IMR-90 (cell line): ENCODE results near the gene DCLK1. TPM values are rescaled to one million over a fixed set of nuclear protein-coding genes. Genes with fewer than 3 reads are reported as not detected.

Experiments
- ATAC-seq: fragments of 200-7000 bp; cut with Tn5 transposase; 2 replicates; pipeline ENCODE4 v1.9.1; 2020; ENCODE audit warnings: low read depth, mild to moderate bottlenecking, moderate library complexity
- BruUV-seq: library from RNA; stranded (reverse); fragments of 400-500 nt; replicated peaks from 2 replicates; lab custom pipeline; 2021; lab: Mats Ljungman, UMichigan
- CTCF ChIA-PET: fragments of 300-600 bp; formaldehyde crosslinking; extraction: SDS; loops from one replicate; lab custom pipeline; 2021; ENCODE audit warnings: antibody characterized with exemption; lab: Yijun Ruan, JAX
- POLR2A ChIA-PET: fragments of 300-600 bp; sonication (Branson Sonifier 250); formaldehyde crosslinking; loops from one replicate; lab custom pipeline; 2022; ENCODE audit warnings: antibody characterized with exemption; ENCODE audit not compliant: unreplicated experiment; lab: Charles Lee
- DNase-seq: peaks from one replicate; pipeline ENCODE4 v3.0.0; 2013
- H2AFZ ChIP-seq: replicated peaks from 2 replicates; pipeline ENCODE3; 2013; ENCODE audit warnings: low read length, mild to moderate bottlenecking; ENCODE audit not compliant: poor library complexity
- H2AK5ac ChIP-seq: 2 replicates; pipeline ENCODE4 v1.6.1; 2013; ENCODE audit warnings: low read depth, low read length, inconsistent platforms
- H2AK9ac ChIP-seq: replicated peaks from 2 replicates; pipeline ENCODE3; 2013; ENCODE audit warnings: mild to moderate bottlenecking, low read depth, low read length, moderate library complexity; ENCODE audit not compliant: poor library complexity
- H2BK120ac ChIP-seq: 2 replicates; pipeline ENCODE4 v1.6.1; 2013; ENCODE audit warnings: low read depth, low read length, inconsistent platforms
- H2BK15ac ChIP-seq: 3 replicates; pipeline ENCODE4 v1.6.1; 2013; ENCODE audit warnings: low read depth, low read length, inconsistent platforms
- H2BK20ac ChIP-seq: 2 replicates; pipeline ENCODE4 v1.6.1; 2013; ENCODE audit warnings: low read depth, mild to moderate bottlenecking, inconsistent platforms, low read length, moderate library complexity
- H2BK5ac ChIP-seq: 2 replicates; pipeline ENCODE4 v1.6.1; 2013; ENCODE audit warnings: mild to moderate bottlenecking, low read depth, low read length, inconsistent platforms; ENCODE audit not compliant: poor library complexity, severe bottlenecking
- H3K14ac ChIP-seq: replicated peaks from 2 replicates; pipeline ENCODE4 v1.6.1; 2013; ENCODE audit warnings: low read depth, low read length, inconsistent platforms
- H3K18ac ChIP-seq: 2 replicates; pipeline ENCODE4 v1.6.1; 2013; ENCODE audit warnings: low read depth, low read length, control low read depth
- H3K23ac ChIP-seq: 2 replicates; pipeline ENCODE4 v1.6.1; 2013; ENCODE audit warnings: low read depth, low read length, inconsistent platforms
- H3K27ac ChIP-seq: 2 replicates; pipeline ENCODE4 v1.5.1; 2013; ENCODE audit warnings: mild to moderate bottlenecking, control low read depth, low read length; ENCODE audit not compliant: insufficient read depth
- H3K27me3 ChIP-seq: 2 replicates; pipeline ENCODE4 v1.6.1; 2013; ENCODE audit warnings: low read length; ENCODE audit not compliant: control insufficient read depth, insufficient read depth
- H3K36me3 ChIP-seq: 2 replicates; pipeline ENCODE4 v1.6.1; 2013; ENCODE audit warnings: low read length, mixed read lengths; ENCODE audit not compliant: control insufficient read depth, insufficient read depth
- H3K4ac ChIP-seq: 2 replicates; pipeline ENCODE4 v1.6.1; 2013; ENCODE audit warnings: low read depth, low read length, inconsistent platforms
- H3K4me1 ChIP-seq: 2 replicates; pipeline ENCODE4 v1.6.1; 2013; ENCODE audit warnings: low read length, mixed read lengths; ENCODE audit not compliant: control insufficient read depth, insufficient read depth
- H3K4me2 ChIP-seq: 2 replicates; pipeline ENCODE4 v1.6.1; 2013; ENCODE audit warnings: low read depth, mild to moderate bottlenecking, control low read depth, low read length, moderate library complexity
- H3K4me3 ChIP-seq: 2 replicates; pipeline ENCODE4 v1.5.1; 2013; ENCODE audit warnings: low read depth, mild to moderate bottlenecking, control low read depth, low read length, moderate library complexity; ENCODE audit not compliant: insufficient read depth
- H3K56ac ChIP-seq: 2 replicates; pipeline ENCODE4 v1.6.1; 2013; ENCODE audit warnings: low read length, inconsistent platforms; ENCODE audit not compliant: insufficient read depth; ENCODE audit errors: extremely low read depth
- H3K79me1 ChIP-seq, 2 experiments: 2 replicates each; pipeline ENCODE4 v1.6.1; 2013; ENCODE audit warnings: low read length in 2 of 2, inconsistent platforms in 1 of 2, low read depth in 1 of 2
- H3K9ac ChIP-seq: 2 replicates; pipeline ENCODE4 v1.6.1; 2013; ENCODE audit warnings: low read depth, low read length, control low read depth
- H3K9me1 ChIP-seq: 2 replicates; pipeline ENCODE4 v1.6.1; 2013; ENCODE audit warnings: low read length, inconsistent platforms; ENCODE audit not compliant: insufficient read depth
- H3K9me3 ChIP-seq: 2 replicates; pipeline ENCODE4 v1.6.1; 2013; ENCODE audit warnings: low read length; ENCODE audit not compliant: control insufficient read depth, insufficient read depth
- H4K20me1 ChIP-seq: 2 replicates; pipeline ENCODE4 v1.6.1; 2013; ENCODE audit warnings: low read length, inconsistent platforms; ENCODE audit not compliant: insufficient read depth
- H4K5ac ChIP-seq: 2 replicates; pipeline ENCODE4 v1.6.1; 2013; ENCODE audit warnings: mild to moderate bottlenecking, low read depth, low read length, control low read depth
- H4K8ac ChIP-seq, 2 experiments: 2 replicates each; pipeline ENCODE4 v1.6.1; 2013; ENCODE audit warnings: low read depth in 2 of 2, low read length in 2 of 2, control low read depth in 1 of 2, inconsistent platforms in 1 of 2
- H4K91ac ChIP-seq: 2 replicates; pipeline ENCODE4 v1.6.1; 2013; ENCODE audit warnings: low read depth, low read length, inconsistent platforms; ENCODE audit not compliant: insufficient read depth
- ELK1 ChIP-seq: fragments of 150-350 bp; IDR thresholded peaks from 2 replicates; pipeline ENCODE4 v1.6.1; 2016; ENCODE audit warnings: low read depth, mild to moderate bottlenecking, low read length, moderate library complexity, borderline replicate concordance
- FOS ChIP-seq: fragments of 150-350 bp; IDR thresholded peaks from 2 replicates; pipeline ENCODE4 v1.6.1; 2016; ENCODE audit warnings: low read depth, low read length
- MAZ ChIP-seq: IDR thresholded peaks from 2 replicates; pipeline ENCODE4 v1.6.1; 2012; ENCODE audit warnings: low read depth, mild to moderate bottlenecking, low read length, improper control_type of control experiment, moderate library complexity, borderline replicate concordance
- MXI1 ChIP-seq: IDR thresholded peaks from 2 replicates; pipeline ENCODE4 v1.6.1; 2012; ENCODE audit warnings: low read depth, mild to moderate bottlenecking, low read length, moderate library complexity, borderline replicate concordance
- POLR2A ChIP-seq: IDR thresholded peaks from 2 replicates; pipeline ENCODE4 v1.6.1; 2012; ENCODE audit warnings: mild to moderate bottlenecking, low read depth, low read length
- RCOR1 ChIP-seq: IDR thresholded peaks from 2 replicates; pipeline ENCODE4 v1.6.1; 2012; ENCODE audit warnings: mild to moderate bottlenecking, low read length, improper control_type of control experiment; ENCODE audit not compliant: insufficient replicate concordance
- WGBS, 2 experiments: methylation state at CpG; one replicate each; pipeline versions ENCODE4 v1.1.5 to v1.1.7; 2013; ENCODE audit warnings: missing lambda C conversion rate in 2 of 2; ENCODE audit not compliant: insufficient read length in 1 of 2; ENCODE audit errors: extremely low coverage in 2 of 2; 5-methylcytosine and 5-hydroxymethylcytosine counted together
- dilution Hi-C: fragments of 300-500 bp; cut with HindIII; formaldehyde crosslinking; loops from one replicate; pipeline ENCODE4 v1.14.3; 2018; ENCODE audit warnings: low sequenced_read_pairs; ENCODE audit not compliant: unreplicated experiment
- in situ Hi-C: fragments of 300-500 bp; cut with MboI; formaldehyde crosslinking; loops from 3 replicates; pipeline ENCODE4 v1.14.3; 2019; ENCODE audit warnings: low sequenced_read_pairs, inconsistent platforms, mixed read lengths
- intact Hi-C: fragments of 100-400 bp; cut with micrococcal nuclease; formaldehyde crosslinking; loops from 2 replicates; pipeline ENCODE4 v1.10.0; 2022
- polyA plus RNA-seq, 3 experiments: library from polyadenylated mRNA; depleted of rRNA; stranded (reverse); fragments of >200 nt; gene quantifications; 2 replicates each; pipeline ENCODE4 v1.2.3, GENCODE V29; 2012; ENCODE audit warnings: low replicate concordance in 1 of 3
- total RNA-seq: library from RNA; depleted of rRNA; stranded (reverse); fragments of >200 nt; gene quantifications from 2 replicates; pipeline ENCODE4 v1.2.3, GENCODE V29; 2012

DCLK1 gene
- total and polyA plus RNA-seq, 2 of the 4 experiments (the other 2 are of a cell fraction): under 0.01 to 0.02 TPM

- no peaks in the 10 kb centered on the region for H3K9me3 ChIP-seq
- BruUV-seq: no TSS peak
- H3K27ac ChIP-seq: no peak overlapping the region
- no peak overlapping the region for H2BK5ac ChIP-seq
- H2AK9ac ChIP-seq: no peak overlapping the region
- H3K4me1 ChIP-seq: 0 out of 2 replicates have a peak, but pooled peaks cover 1% of the 10 kb centered on the region
- H4K8ac ChIP-seq: no peak overlapping the region
- ChIA-PET CTCF (no interaction called here), POLR2A (no interaction called here)
- no peak overlapping the region for H3K18ac ChIP-seq
- H3K56ac ChIP-seq: no peak overlapping the region
- no peak overlapping the region for H2AFZ ChIP-seq
- H4K91ac ChIP-seq: no peak overlapping the region
- H2BK15ac ChIP-seq: no peak overlapping the region
- H3K4me2 ChIP-seq: no peak overlapping the region
- H3K9ac ChIP-seq: no peak overlapping the region
- no peaks in the 10 kb centered on the region for H4K20me1 ChIP-seq
- no peaks in the 10 kb centered on the region for H3K36me3 ChIP-seq
- TF ChIP-seq ELK1 (no peak), MAZ (no peak), MXI1 (no peak), FOS (no peak), POLR2A (no peak), RCOR1 (no peak)
- no peak overlapping the region for H2BK120ac ChIP-seq
- no peaks in the 10 kb centered on the region for H3K27me3 ChIP-seq
- no peak overlapping the region for H4K5ac ChIP-seq
- H3K79me1 ChIP-seq: no peaks in the 10 kb centered on the region
- ATAC-seq: no peak
- H3K9me1 ChIP-seq: no peaks in the 10 kb centered on the region
- intact Hi-C loops (no loop called here), in situ Hi-C loops (no loop called here), dilution Hi-C loops (no loop called here)
- H3K4me3 ChIP-seq: no peak overlapping the region
- no peak for DNase-seq
- no peak overlapping the region for H2BK20ac ChIP-seq
- no peak overlapping the region for H3K23ac ChIP-seq
- H2AK5ac ChIP-seq: no peak overlapping the region
- no peak overlapping the region for H3K4ac ChIP-seq
- H3K14ac ChIP-seq: no peak overlapping the region
- no CpG with 5 or more reads among the region's 1 CpG for WGBS, 2 experiments
These were observed 233.1 kb downstream of the DCLK1 start for GRCh38 chr13:35898041-35898440.
